ENCODE data around the gene STRA6.
"Not testable (repeated sequence)": the region's sequence is repeated elsewhere in the genome, so short reads cannot be mapped to it uniquely, and the experiment has no call there.

Gene STRA6

DNA sequence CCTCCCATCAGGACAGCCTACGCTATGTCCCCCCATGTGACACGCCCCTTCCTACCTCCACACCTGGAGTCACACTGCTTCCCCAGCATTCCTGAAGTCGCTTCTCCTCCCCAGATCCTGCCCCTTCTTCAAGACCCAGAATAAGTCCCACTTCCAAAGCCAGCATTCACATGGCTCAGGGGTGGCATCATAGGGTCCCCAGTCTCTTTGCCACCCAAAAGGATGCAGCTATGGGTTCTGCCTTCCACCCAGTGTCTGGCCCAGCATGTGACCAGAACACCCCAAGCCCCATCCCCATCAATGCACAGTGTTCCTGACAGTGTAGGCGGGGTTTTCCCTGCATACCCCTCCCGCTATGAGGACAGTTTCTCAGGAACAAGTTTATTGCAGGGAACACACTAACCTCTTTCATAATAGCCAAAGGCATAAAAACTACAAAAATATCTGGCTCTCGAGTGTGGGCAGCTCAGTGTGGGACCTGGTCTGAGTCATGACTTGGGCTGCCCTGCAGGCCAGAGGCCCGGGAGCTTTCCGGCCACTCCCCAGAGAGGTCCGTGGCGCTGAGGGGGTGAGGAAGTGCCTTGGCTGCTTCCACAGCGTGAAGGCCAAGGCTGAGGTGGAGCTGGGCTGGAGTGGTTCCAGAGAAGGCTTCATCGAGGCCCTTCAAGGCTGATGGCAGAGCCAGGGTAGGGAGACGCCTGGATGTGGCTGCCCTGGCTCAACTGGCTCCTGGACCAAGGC is 23.3 kb downstream of the STRA6 start:
- no peak for DNase-seq

DNA sequence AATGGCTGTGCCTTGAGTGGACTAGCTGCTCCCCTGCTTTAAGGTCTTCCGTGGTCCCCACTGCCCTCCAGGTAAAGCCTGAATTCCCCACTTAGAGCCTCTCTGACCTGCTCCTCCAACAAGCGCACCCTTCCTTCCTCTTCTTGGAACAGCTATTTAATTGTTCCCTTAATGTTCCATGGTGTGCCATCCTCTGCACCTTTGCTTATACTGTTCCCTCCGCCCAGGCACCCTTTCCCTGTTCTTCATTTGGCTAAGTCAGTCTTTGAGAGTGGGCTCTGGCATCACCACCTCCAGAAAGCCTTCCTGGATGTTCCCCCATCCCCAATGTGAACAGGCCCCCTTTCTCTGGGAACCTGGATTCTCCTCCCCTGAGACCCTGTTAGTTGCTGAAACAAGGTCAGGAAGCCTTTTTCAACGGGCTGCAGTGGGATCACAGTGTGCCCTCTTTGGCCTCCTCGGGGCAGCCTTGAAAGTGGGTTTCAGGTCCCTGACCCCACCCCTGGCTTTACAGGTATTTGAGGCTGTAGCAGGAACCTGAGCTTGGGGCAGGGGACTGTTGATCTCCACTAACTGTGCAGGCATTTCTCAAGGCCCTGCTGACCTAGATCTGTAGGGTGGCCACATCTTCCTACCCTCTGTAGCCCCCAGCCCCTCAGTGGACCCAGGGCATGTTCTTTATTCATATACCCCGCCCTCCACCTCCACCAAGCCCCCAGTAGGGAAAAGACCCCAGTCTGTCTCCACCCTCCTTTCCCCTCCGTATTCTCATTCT is 24.1 kb downstream of the STRA6 start:
- no peak for DNase-seq

DNA sequence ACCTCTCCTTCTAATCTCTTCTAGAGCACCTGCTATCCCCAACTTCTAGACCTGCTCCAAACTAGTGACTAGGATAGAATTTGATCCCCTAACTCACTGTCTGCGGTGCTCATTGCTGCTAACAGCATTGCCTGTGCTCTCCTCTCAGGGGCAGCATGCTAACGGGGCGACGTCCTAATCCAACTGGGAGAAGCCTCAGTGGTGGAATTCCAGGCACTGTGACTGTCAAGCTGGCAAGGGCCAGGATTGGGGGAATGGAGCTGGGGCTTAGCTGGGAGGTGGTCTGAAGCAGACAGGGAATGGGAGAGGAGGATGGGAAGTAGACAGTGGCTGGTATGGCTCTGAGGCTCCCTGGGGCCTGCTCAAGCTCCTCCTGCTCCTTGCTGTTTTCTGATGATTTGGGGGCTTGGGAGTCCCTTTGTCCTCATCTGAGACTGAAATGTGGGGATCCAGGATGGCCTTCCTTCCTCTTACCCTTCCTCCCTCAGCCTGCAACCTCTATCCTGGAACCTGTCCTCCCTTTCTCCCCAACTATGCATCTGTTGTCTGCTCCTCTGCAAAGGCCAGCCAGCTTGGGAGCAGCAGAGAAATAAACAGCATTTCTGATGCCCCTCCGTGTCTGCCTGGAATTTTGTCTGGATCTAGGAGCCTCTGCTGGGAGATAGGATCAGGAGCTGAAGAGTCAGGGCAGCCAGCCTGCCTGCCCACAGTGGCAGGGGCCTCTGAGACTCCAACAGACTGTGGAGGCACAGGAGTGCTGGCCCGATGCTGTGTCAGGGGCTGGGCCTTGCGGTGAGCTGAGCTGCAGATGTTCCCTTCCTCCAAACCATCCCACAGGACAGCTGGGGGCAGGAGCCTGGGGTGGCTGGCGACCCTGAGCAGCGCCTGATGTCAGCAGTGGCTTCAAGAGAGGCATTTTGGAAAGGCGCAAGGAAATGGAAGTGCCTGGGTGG is 26.0 kb downstream of the STRA6 start:
- DNase-seq, result no peak

DNA sequence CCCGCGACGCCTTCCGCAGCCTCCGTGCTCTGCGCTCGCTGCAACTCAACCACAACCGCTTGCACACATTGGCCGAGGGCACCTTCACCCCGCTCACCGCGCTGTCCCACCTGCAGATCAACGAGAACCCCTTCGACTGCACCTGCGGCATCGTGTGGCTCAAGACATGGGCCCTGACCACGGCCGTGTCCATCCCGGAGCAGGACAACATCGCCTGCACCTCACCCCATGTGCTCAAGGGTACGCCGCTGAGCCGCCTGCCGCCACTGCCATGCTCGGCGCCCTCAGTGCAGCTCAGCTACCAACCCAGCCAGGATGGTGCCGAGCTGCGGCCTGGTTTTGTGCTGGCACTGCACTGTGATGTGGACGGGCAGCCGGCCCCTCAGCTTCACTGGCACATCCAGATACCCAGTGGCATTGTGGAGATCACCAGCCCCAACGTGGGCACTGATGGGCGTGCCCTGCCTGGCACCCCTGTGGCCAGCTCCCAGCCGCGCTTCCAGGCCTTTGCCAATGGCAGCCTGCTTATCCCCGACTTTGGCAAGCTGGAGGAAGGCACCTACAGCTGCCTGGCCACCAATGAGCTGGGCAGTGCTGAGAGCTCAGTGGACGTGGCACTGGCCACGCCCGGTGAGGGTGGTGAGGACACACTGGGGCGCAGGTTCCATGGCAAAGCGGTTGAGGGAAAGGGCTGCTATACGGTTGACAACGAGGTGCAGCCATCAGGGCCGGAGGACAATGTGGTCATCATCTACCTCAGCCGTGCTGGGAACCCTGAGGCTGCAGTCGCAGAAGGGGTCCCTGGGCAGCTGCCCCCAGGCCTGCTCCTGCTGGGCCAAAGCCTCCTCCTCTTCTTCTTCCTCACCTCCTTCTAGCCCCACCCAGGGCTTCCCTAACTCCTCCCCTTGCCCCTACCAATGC is 27.1 kb downstream of the STRA6 start:
- no peak for DNase-seq

DNA sequence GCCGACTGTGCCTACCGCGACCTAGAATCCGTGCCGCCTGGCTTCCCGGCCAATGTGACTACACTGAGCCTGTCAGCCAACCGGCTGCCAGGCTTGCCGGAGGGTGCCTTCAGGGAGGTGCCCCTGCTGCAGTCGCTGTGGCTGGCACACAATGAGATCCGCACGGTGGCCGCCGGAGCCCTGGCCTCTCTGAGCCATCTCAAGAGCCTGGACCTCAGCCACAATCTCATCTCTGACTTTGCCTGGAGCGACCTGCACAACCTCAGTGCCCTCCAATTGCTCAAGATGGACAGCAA is 27.7 kb downstream of the STRA6 start:
- DNase-seq, result no peak

DNA sequence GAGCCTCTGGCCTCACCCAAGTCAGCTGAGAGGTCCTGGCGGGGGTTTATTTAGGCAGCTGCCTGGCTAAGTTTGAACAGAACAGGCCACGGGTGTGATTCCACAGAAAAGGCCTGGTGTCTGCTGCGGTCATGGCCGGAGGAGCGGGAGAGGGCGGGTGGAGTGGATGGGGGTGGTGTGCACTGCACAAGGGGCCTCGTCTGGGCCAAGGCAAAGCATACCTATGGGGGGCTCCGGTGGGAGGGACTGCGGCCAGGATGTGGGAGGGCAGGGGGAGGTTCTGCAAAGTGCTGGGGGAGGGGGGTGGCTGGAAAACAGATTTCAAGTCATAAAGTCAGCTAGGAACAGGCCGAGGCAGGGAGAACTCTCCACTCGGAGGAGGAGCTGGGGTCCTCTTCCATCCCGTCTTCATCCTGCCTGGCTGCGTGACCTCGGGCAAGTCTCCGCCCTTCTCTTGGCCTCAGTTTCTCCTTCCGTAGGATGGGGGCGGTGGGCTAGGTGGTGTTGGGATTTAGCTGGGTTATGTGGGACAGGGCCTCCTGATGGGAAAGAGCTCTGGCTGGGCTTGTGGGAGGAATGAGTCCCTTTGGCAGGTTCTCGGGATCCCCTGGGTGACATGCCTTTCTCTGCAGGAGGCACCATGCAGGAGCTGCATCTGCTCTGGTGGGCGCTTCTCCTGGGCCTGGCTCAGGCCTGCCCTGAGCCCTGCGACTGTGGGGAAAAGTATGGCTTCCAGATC is 28.2 kb downstream of the STRA6 start:
- DNase-seq, result no peak

DNA sequence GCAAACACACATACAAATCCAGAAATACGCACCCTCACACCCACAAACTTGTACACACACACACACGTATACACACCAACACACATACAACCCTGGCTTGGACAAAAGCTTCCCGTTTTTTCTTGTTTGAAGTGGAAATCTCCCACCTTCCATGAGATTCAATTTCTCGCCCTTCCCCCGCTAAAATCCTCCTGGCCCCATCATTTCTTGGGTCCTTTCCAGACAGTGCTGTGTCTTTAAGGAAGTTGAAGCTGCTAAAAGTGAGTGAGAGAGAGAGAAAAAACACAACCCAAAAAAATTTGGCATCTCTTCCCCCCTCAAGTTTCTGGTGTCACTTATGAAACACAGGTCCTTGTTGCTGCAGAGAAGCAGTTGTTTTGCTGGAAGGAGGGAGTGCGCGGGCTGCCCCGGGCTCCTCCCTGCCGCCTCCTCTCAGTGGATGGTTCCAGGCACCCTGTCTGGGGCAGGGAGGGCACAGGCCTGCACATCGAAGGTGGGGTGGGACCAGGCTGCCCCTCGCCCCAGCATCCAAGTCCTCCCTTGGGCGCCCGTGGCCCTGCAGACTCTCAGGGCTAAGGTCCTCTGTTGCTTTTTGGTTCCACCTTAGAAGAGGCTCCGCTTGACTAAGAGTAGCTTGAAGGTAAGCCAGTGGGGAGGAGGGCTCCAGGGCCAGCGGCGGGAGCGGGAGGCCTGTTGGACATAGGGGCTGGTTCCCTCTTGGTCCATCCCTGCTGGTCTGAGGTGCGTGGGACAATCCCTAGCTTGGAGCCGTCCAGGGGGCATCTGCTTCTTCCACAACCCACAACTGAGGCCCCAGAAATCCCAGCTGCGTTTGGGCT is 29.0 kb downstream of the STRA6 start, which contains the start of gene ISLR:
TSS of gene ISLR (plus strand) at position 331 of the 839 bp plus-strand sequence. CDS start 1,149 bp downstream, outside the sequence.
- no peak for DNase-seq

DNA sequence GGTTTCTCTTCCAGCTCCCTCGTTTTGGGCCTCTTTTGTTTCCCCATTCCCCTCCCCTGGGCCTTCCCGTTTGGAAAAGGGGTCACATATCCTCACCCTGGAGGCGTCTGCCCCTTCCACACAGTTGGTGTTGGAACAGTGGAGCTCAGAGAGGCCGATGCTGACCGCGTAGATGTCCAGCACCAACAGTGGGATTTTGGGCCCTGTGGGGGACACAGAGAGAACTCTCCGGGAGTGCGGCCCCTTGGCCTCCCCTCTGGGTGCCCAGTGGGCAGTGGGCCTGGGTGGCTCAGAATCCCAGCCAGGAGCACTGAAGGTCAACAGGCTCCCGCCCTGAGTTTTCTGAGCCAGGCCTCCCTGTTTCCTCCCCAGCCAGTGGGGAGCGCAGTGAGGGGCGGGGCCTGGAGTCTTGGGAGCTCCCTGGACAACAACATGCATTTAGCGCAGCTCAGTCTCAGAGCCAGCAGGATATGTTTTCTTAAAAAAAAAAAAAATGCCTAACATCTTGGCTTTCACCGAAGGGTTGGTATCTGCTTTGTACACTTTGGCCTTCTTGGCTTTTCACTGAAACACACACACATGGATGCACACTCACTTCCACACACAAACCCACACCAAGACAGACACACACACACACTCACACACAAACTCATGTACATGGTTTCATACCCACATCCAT is 29.7 kb downstream of the STRA6 start:
- no peak for DNase-seq

DNA sequence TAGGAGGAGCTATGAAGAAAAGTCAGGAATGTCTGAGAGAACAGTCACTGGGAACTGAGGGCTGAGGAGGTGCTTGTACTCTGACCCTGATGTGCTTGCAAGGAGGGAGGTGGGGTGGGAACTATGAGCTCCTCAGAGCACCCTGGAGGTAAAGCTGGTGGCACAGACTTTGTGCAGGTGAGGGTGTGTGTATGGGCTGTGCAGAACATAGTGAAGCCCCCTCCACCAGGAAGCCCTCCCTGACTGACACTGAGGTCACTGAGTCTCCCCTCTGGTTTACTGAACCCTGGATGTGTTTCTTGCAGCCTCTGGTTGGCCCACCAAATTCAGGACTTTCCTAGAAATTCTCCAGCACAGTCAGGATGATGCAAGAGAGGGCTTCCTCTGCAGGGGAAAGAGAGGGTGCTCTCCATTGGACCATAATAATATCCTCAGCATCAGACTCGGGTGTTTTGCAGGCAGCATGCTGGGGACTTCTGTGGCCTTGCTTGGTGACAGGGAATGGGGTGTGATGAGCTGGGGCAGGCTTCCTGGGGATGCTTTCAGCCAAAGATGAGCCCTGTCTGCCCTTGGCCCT is 30.5 kb downstream of the STRA6 start:
- DNase-seq, result no peak

DNA sequence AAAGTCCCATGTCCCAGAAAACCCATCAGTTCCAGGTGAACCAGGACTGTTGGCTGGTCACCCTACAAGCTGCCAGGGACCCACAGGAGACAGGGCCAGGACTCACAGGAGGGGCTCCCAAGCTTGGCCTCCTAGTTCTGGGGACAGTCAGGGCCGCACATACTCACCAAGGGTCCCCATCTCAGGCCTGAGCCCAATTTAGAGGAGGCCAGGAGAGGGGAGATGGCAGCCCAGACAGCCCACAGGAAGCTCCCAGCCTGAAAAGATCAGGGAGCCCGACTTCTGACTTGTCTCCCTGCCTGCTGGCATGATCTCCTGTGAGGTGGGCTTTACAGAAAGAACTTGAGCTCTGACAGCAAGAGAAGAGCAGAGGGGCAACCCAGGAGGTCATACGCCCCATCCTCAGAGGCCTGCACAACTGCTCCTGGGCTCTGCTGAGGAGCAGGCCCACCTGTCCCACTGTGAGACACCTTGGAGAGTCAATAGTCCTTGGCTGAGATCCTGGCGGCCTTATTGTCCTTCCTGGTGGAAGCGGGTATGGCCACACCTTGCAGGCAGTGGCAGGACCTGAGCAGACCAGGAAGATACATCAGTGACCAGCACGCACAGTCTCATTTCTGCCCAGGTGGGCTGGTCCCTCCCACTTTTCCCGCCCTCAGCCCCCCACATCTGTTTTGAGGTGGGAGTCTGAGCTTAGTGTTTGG is 31.6 kb downstream of the STRA6 start:
- DNase-seq, result no peak

DNA sequence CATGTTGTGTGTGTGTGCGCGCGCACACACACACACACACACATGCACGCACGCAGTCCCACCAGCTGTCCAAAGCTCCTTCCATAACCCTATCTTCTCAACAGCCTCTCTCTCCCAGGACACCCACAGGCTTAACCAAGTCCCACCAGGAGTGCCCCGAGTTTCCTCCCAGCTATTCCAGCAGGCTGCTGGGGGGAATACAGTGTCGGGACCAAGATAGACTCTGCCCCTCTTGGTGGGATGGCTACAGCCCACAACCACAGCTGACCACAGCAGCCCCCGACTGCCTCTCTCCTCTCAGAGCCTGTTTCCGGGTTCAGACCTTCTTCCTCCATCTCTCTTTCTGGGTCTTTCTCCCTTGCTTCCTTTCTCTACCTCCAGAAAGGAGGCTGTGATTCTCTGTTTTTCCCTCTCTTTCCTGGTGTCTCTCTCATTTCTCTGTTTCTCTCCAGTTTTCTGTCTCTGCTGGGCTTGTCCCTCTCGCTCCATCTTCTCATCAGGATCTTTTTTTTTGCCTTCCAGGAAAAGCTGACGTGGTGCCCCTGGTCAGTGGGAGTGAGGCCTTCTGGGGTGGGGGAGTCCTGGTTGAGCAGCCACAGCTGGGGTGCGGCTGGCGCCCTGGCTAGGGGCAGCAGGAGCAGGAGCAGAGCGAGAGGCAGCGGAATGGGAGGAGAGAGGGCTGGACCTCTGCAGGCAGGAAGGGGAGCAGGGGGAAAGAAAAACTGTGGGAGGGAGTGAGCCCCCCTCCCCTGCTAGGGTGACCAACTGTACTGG is 32.3 kb downstream of the STRA6 start:
- DNase-seq, result no peak

DNA sequence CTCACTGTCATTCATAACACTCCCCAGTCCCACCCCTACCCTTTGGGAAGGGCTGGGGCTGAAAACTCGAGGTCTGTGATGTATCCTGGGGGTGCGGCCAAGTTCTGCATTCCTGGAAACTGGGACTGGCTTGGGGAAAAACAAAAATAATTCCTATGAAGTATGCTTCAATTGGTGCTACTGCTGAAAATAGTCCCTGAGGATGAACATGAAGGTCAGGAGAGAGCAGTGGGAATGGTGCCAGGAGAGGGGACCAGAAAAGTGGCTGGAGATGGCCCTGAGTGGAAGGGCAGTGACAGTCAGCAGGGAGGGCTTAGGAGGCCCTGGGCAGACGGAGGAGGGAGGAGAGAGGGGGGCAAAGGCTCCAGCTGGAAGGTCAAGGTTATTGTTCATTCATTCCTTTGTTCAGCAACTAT is 33.9 kb downstream of the STRA6 start:
- no peak for DNase-seq

DNA sequence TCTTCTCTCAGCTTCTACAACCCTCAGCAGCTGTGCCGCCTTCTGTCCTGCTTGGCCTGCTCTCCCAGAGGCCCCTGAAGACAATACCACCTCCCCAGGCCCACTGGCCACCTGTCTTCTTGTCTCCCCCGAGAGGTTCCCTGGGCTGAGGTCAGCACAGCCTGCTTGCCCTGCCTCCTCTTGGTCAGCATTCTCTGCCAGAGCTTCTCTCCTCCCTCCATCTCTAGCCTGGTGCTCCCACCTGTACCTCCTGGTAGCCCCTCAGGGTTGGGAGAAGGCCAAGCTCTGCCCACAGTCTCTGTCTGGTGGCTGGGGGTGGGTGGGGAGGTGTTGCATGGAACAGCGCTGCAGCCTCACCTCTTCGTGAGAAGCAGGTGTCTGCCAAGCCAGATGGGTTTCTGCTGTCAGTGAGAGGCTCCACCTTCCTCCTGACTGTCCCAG is 34.7 kb downstream of the STRA6 start:
- no peak for DNase-seq

DNA sequence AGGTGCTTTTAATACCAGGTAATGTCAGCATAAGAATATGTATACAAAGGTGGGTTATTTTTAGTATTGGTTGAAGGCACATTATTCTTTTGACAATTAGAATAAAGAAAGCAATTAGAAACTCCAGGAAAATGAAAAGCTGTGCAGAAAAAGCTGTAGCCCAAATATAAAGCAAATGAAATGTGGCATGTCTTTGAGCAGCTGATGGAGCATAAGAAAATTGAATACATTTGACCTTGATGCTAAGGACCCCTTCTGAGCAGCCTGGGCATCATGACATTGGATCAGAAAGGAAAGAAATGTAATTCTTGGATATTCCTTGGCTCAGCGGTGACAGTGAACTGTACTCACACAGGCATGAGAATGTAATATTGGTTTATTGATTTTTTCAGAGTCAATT is 37.1 kb downstream of the STRA6 start:
- no peak for DNase-seq

DNA sequence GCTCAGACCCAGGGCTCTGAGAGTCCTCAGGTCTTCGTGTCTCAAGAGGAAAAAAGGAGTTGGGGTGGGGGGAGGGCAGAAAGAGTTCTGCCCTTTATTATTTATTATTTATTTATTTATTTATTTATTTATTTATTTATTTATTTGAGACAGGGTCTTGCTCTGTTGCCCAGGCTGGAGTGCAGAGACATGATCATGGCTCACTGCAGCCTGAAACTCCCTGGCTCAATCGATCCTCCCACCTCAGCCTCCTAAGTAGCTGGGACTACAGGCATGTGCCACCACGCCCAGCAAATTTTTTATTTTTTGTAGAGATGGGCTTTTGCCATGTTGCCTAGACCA is 40.4 kb downstream of the STRA6 start:
- DNase-seq, result not testable (repeated sequence)

DNA sequence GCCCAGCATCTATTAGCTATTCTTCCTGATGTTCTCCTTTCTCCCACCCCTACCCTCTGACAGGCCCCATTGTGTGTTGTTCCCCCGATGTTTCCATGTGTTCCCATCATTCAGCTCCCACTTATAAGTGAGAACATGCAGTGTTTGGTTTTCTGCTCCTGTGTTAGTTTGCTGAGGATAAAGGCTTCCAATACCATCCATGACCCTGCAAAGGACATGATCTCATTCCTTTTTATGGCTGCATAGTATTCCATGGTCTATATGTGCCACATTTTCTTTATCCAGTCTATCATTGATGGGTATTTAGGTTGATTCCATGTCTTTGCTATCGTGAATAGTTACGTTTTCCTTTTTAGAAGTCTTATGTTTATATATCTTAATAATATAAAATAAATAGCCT is 42.2 kb downstream of the STRA6 start:
- not testable (repeated sequence) for DNase-seq

DNA sequence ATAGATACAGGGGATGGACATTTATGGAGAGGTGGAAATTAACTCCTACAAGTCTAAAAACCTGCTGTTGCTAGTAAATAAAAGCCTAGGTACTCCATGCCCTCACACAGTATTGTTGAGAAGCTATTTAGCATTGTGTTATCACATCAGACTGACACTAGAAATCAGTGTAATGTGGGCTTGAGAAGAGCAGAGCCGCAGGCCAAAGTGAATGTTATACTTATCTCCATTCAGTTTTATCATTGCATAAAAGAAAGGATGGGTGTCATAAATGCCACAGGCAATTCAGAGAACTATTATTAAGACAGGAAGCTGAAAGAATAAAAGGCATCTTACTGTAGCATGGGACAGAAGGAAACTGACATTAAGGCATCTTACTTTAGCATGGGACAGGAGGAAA is 42.8 kb downstream of the STRA6 start:
- DNase-seq, result no peak
